LoVo (cell line): ENCODE data around the gene BICRA.
A peak's percentile ranks its signal among the peaks of the same experiment; 100 is the strongest.
"Not testable (repeated sequence)": the region's sequence is repeated elsewhere in the genome, so short reads cannot be mapped to it uniquely, and the experiment has no call there.

Experiments used
- DNase-seq: peaks from one replicate; pipeline ENCODE4 v3.0.0-alpha.2; 2016; ENCODE audit warnings: low spot score

BICRA gene

GRCh38 chr19:47716270-47716937, 107.5 kb downstream of the BICRA start:
- DNase-seq: no peak

GRCh38 chr19:47718415-47719046, 109.6 kb downstream of the BICRA start:
- DNase-seq: not testable (repeated sequence)

- no peak for DNase-seq
Observed at GRCh38 chr19:47719047-47719859, 110.3 kb downstream of the BICRA start.

GRCh38 chr19:47720669-47721422, 111.9 kb downstream of the BICRA start:
- DNase-seq: no peak

- DNase-seq: no peak
Observed at GRCh38 chr19:47723581-47723940, 114.6 kb downstream of the BICRA start.

GRCh38 chr19:47725759-47726401, 116.9 kb downstream of the BICRA start:
- DNase-seq: no peak

- DNase-seq: peak; percentile 17
Observed at GRCh38 chr19:47726467-47726866, 117.5 kb downstream of the BICRA start.

GRCh38 chr19:47728295-47728694, 119.4 kb downstream of the BICRA start:
- not testable (repeated sequence) for DNase-seq

- DNase-seq: peak; percentile 90
Observed at GRCh38 chr19:47729468-47729798, 120.5 kb downstream of the BICRA start.

- peak; percentile 77 for DNase-seq
Observed at GRCh38 chr19:47729799-47730520, 121.0 kb downstream of the BICRA start.

- DNase-seq: no peak
Observed at GRCh38 chr19:47730521-47730889, 121.6 kb downstream of the BICRA start.

GRCh38 chr19:47730910-47731309, 122.0 kb downstream of the BICRA start:
- DNase-seq: no peak

- no peak for DNase-seq
Observed at GRCh38 chr19:47735131-47735530, 126.2 kb downstream of the BICRA start.

- no peak for DNase-seq
Observed at GRCh38 chr19:47740866-47741519, 132.1 kb downstream of the BICRA start.

- DNase-seq: no peak
Observed at GRCh38 chr19:47741544-47742140, 132.7 kb downstream of the BICRA start.

- no peak for DNase-seq
Observed at GRCh38 chr19:47742634-47743033, 133.7 kb downstream of the BICRA start.

- DNase-seq: peak; percentile 97
Observed at GRCh38 chr19:47745010-47745901, 136.3 kb downstream of the BICRA start, which contains the start of gene NOP53. Gene NOP53 (plus strand): TSS chr19:47745546. CDS start chr19:47745560, 14 bp downstream.

GRCh38 chr19:47746129-47746528, 137.2 kb downstream of the BICRA start:
- not testable (repeated sequence) for DNase-seq

GRCh38 chr19:47749326-47749725, 140.4 kb downstream of the BICRA start:
- DNase-seq: no peak
